Upper lobe of right lung (tissue), 1 donor: ENCODE measurements around the gene TGFBR3. TPM values are rescaled to one million over a fixed set of nuclear protein-coding genes. Genes with fewer than 3 reads are reported as not detected.
A peak's percentile ranks its signal among the peaks of the same experiment; 100 is the strongest.

Source experiments
- ATAC-seq: fragments of 200-7000 bp; cut with Tn5 transposase; one replicate; pipeline ENCODE4 v1.9.1; 2020; ENCODE audit warnings: mild to moderate bottlenecking, moderate library complexity
- DNase-seq: peaks from one replicate; pipeline ENCODE4 v3.0.0-alpha.2; 2020
- H3K27ac ChIP-seq: fragments of 200-600 bp; one replicate; pipeline ENCODE4 v1.8.0; 2022
- H3K27me3 ChIP-seq: fragments of 200-600 bp; one replicate; pipeline ENCODE4 v1.8.0; 2022; ENCODE audit warnings: mild to moderate bottlenecking
- H3K36me3 ChIP-seq: fragments of 200-600 bp; one replicate; pipeline ENCODE4 v1.8.0; 2022
- H3K4me1 ChIP-seq: fragments of 200-600 bp; one replicate; pipeline ENCODE4 v1.8.0; 2022
- H3K4me3 ChIP-seq: fragments of 200-600 bp; one replicate; pipeline ENCODE4 v1.8.0; 2022; ENCODE audit warnings: mild to moderate bottlenecking
- H3K9me3 ChIP-seq: fragments of 200-600 bp; one replicate; pipeline ENCODE4 v1.8.0; 2022
- intact Hi-C: fragments of 100-400 bp; cut with DNase I; formaldehyde crosslinking; loops from one replicate; pipeline ENCODE4 v1.11.0; 2022
- total RNA-seq: library from RNA; stranded (reverse); fragmentation: NEBNext Ultra II Directional; extraction: Animal tissue kit (Norgen Biotek cat#: 25700); gene quantifications from one replicate; pipeline ENCODE4 v1.2.1, GENCODE V29; 2021
- TF ChIP-seq, protein P1 (sequence below): fragments of 200-600 bp; IDR thresholded peaks from one replicate; pipeline ENCODE4 v1.8.0; 2022; ENCODE audit warnings: antibody characterized with exemption
- donor health status: DM: no; HTN: yes; CAD: no; lungs with severe emphysema.

TGFBR3 gene
- total RNA-seq, 1 donor from 2014 or later: 55.9 TPM

DNA sequence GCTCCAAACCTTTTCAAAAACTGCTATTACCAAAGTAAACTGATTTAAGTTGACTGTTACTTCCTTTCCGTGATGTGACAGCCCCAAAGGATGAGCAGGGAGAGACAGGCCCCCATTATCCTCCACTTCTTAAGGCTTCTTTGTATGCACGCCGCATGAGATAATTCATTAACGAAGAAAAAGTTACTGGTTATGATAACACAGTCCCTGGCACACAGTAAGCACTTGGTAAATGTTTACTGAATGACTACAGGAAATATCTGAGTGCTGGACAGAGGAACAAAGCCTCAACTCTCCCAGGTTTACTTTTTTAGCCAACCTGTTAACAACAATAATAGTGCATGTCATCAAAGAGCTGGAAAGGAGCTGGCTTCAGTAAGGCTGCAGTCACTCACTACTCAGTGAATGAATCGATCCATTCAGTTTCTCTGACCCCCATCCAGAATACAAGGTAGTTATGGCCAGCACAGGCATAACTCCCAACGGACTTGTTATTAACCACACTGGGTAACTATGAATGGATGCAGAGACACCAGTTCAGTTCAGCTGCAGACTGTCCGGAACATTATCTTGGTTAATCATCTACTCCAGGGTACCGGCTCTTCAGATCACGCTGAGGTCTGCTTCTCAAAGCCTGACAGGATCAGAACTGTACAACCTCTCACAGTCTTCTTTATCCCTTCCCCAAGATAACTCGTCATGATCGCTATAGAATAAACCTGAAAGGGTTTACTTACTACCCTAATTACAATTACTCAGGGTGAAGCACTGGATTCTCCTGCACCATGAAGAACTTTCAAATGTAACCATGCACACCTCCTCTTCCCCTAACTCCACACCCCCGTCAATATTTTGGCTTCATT is 58.3 kb downstream of the TGFBR3 start:
- Histone ChIP-seq H3K27ac (no peak overlapping the region), H3K4me3 (no peak overlapping the region), H3K27me3 (no peaks in the 10 kb centered on the region), H3K9me3 (no peaks in the 10 kb centered on the region), H3K4me1 (peaks cover 39% of the 10 kb centered on the region), H3K36me3 (no peaks in the 10 kb centered on the region)
- intact Hi-C loops: no loop called here
- ATAC-seq: peak; percentile 40
- DNase-seq: no peak
- TF ChIP-seq, protein P1, sequence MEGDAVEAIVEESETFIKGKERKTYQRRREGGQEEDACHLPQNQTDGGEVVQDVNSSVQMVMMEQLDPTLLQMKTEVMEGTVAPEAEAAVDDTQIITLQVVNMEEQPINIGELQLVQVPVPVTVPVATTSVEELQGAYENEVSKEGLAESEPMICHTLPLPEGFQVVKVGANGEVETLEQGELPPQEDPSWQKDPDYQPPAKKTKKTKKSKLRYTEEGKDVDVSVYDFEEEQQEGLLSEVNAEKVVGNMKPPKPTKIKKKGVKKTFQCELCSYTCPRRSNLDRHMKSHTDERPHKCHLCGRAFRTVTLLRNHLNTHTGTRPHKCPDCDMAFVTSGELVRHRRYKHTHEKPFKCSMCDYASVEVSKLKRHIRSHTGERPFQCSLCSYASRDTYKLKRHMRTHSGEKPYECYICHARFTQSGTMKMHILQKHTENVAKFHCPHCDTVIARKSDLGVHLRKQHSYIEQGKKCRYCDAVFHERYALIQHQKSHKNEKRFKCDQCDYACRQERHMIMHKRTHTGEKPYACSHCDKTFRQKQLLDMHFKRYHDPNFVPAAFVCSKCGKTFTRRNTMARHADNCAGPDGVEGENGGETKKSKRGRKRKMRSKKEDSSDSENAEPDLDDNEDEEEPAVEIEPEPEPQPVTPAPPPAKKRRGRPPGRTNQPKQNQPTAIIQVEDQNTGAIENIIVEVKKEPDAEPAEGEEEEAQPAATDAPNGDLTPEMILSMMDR: no peak

DNA sequence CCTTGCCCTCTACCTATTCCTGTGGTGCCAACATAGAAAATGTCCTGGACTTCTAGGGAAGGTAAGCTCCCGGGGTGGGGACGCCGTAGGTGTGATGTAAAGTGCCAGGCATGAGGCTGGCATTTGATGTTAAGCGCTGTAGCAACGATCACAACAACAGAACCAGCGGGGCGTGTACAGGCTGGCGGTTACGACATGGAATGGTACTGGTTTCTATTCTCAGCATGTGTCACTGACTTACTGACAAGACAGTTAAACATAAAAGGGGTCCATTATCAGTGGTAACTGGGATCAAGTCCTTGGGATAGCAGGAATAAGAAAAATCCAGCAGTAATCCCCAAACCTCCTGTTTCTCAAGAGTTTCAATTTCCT is 58.9 kb downstream of the TGFBR3 start:
- no peaks in the 10 kb centered on the region for H3K9me3 ChIP-seq
- no peak overlapping the region for H3K27ac ChIP-seq
- H3K4me1 ChIP-seq: peaks cover 33% of the 10 kb centered on the region
- DNase-seq (no peak), ATAC-seq (peak; percentile 58)
- intact Hi-C loops: no loop called here
- TF ChIP-seq, protein P1: no peak
- no peak overlapping the region for H3K4me3 ChIP-seq
- no peaks in the 10 kb centered on the region for H3K27me3 ChIP-seq
- H3K36me3 ChIP-seq: no peaks in the 10 kb centered on the region

GRCh38 chr1:91826649-91827048 is 59.3 kb downstream of the TGFBR3 start:
- H3K4me1 ChIP-seq: peaks cover 31% of the 10 kb centered on the region
- no peak for ATAC-seq
- no peak overlapping the region for H3K4me3 ChIP-seq
- H3K27me3 ChIP-seq: no peaks in the 10 kb centered on the region
- intact Hi-C loops: no loop called here
- TF ChIP-seq, protein P1: no peak
- no peak overlapping the region for H3K27ac ChIP-seq
- no peaks in the 10 kb centered on the region for H3K9me3 ChIP-seq
- H3K36me3 ChIP-seq: no peaks in the 10 kb centered on the region
- no peak for DNase-seq

DNA sequence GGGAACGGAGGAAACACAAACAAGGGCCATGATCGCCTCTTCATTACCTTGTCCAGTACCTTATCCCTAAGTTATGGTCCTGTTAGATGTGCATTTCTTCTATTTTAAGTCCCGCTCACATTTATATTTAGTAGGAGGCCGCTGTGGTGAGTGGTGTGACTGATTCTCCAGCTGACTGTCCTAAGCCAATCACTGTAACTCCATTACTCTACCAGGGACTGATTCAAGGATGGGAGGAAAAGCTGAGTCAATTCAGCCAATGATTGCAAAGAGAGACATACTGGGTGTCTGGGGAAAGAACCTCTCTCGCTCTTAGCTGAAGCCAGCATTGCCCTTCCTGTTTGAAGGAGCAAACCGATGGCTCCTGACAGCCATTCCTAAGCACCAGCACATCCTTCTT is 59.7 kb downstream of the TGFBR3 start:
- Histone ChIP-seq H3K4me1 (peaks cover 30% of the 10 kb centered on the region), H3K27me3 (no peaks in the 10 kb centered on the region), H3K9me3 (no peaks in the 10 kb centered on the region), H3K36me3 (no peaks in the 10 kb centered on the region), H3K4me3 (no peak overlapping the region), H3K27ac (no peak overlapping the region)
- ATAC-seq (no peak), DNase-seq (no peak)
- TF ChIP-seq, protein P1: no peak
- intact Hi-C loops: no loop called here

- Histone ChIP-seq H3K27ac (no peak overlapping the region), H3K4me3 (no peak overlapping the region), H3K27me3 (no peaks in the 10 kb centered on the region), H3K9me3 (no peaks in the 10 kb centered on the region), H3K36me3 (no peaks in the 10 kb centered on the region), H3K4me1 (peaks cover 25% of the 10 kb centered on the region)
- no peak for DNase-seq
- ATAC-seq: peak; percentile 39
- TF ChIP-seq, protein P1: no peak
- intact Hi-C loops: no loop called here
These were observed 64.7 kb downstream of the TGFBR3 start for GRCh38 chr1:91821126-91821868.
